Left ventricle myocardium inferior (tissue), 1 donor: Measurements from ENCODE around the gene PDE3B. TPM values are rescaled to one million over a fixed set of nuclear protein-coding genes. Genes with fewer than 3 reads are reported as not detected.

Experiments used
- DNase-seq: peaks from one replicate; pipeline ENCODE4 v3.0.0-alpha.2; 2020
- H3K27ac ChIP-seq: fragments of 200-600 bp; replicated peaks from 2 replicates; pipeline ENCODE4 v1.8.0; 2021
- H3K27me3 ChIP-seq: fragments of 200-600 bp; 2 replicates; pipeline ENCODE4 v1.8.0; 2021; ENCODE audit warnings: low read depth
- H3K36me3 ChIP-seq: fragments of 200-600 bp; 2 replicates; pipeline ENCODE4 v1.8.0; 2021
- H3K4me1 ChIP-seq: fragments of 200-600 bp; 2 replicates; pipeline ENCODE4 v1.8.0; 2021
- H3K4me3 ChIP-seq: fragments of 200-600 bp; 2 replicates; pipeline ENCODE4 v1.8.0; 2021; ENCODE audit warnings: mild to moderate bottlenecking, moderate library complexity
- H3K9me3 ChIP-seq: fragments of 200-600 bp; replicated peaks from 2 replicates; pipeline ENCODE4 v1.8.0; 2021
- intact Hi-C: fragments of 100-400 bp; cut with micrococcal nuclease; formaldehyde crosslinking; loops from one replicate; pipeline ENCODE4 v1.11.0; 2022
- total RNA-seq: library from RNA; stranded (reverse); fragmentation: NEBNext Ultra II Directional; extraction: Animal tissue kit (Norgen Biotek cat#: 25700); gene quantifications from one replicate; pipeline ENCODE4 v1.2.1, GENCODE V29; 2021
- TF ChIP-seq, protein P1 (sequence below): fragments of 200-600 bp; IDR thresholded peaks from 2 replicates; pipeline ENCODE4 v1.8.0; 2021; ENCODE audit warnings: antibody characterized with exemption, mild to moderate bottlenecking, borderline replicate concordance
- donor health status: DM: no; HTN: yes; CAD: no; lungs with severe emphysema.

The PDE3B gene
- total RNA-seq, 1 donor from 2014 or later, result 5.9 TPM

DNA sequence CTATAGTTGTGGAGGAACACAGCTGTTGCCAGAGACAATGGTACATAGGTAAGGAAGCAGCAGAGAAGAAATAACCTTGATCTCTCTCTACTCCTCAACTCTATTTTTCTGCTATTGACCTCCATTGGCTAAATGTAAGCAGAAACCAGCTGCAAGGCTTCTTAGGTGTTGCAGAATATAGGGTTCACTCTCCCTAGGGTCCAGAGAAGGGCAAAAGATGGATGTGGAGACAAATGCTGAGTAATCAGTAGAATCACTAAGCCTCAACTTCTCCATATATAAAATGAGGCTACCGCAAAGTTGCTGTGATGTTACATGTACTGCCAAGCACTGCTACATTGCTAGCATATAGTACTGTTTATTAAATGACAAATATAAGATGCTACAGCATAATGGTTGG is 120.6 kb downstream of the PDE3B start:
- no peaks in the 10 kb centered on the region for H3K27me3 ChIP-seq
- TF ChIP-seq, protein P1, sequence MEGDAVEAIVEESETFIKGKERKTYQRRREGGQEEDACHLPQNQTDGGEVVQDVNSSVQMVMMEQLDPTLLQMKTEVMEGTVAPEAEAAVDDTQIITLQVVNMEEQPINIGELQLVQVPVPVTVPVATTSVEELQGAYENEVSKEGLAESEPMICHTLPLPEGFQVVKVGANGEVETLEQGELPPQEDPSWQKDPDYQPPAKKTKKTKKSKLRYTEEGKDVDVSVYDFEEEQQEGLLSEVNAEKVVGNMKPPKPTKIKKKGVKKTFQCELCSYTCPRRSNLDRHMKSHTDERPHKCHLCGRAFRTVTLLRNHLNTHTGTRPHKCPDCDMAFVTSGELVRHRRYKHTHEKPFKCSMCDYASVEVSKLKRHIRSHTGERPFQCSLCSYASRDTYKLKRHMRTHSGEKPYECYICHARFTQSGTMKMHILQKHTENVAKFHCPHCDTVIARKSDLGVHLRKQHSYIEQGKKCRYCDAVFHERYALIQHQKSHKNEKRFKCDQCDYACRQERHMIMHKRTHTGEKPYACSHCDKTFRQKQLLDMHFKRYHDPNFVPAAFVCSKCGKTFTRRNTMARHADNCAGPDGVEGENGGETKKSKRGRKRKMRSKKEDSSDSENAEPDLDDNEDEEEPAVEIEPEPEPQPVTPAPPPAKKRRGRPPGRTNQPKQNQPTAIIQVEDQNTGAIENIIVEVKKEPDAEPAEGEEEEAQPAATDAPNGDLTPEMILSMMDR, result no peak
- H3K27ac ChIP-seq, result no peak overlapping the region
- H3K4me1 ChIP-seq, result no peaks in the 10 kb centered on the region
- no peaks in the 10 kb centered on the region for H3K9me3 ChIP-seq
- DNase-seq, result no peak
- no peak overlapping the region for H3K4me3 ChIP-seq
- intact Hi-C loops, result no loop called here
- H3K36me3 ChIP-seq, result no peaks in the 10 kb centered on the region

DNA sequence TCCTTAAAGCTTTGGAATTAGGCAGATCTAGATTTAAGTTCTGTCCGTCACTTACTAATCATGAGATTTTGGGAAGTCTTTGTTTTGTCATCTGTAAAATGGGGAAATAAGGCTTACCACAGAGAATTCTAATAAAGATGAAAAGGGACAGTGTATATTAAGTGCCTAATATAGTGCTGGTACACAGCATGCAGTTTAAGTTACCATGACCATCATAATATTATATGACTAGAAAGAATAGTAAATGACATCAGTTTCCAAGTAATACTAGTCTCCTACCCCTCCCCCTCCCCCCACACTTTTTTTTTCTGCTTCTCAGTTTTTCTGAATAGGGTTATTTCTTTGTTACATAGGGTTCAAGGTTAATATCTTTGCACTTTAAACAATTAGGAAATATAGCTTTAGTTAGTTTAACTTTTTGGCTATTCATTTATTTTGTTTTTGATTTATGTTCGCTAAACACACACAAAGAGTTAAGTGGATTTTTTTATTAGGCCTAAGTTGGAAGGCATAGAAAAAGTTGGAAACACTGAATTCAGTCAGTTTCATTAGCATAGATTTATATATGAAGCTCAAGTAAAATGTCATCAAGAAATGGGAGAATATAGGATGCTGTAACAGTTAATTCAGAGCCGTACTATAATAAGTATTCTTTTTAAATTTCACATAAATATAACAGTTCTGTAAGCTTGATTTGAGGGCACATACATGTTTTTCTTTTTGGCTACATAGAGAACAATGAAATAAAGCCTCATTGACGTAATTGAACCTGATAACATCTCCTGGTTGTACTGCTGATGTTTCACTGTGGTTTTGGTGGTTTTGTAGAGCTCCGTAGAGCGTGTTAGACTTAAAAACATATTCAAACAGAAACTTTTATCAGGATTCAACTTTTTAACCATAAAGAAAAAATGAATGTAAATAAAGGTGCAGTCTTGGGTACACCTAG is 121.2 kb downstream of the PDE3B start:
- TF ChIP-seq, protein P1, result no peak
- intact Hi-C loops, result no loop called here
- Histone ChIP-seq H3K4me3 (no peak overlapping the region), H3K36me3 (no peaks in the 10 kb centered on the region), H3K4me1 (no peaks in the 10 kb centered on the region), H3K27me3 (no peaks in the 10 kb centered on the region), H3K9me3 (no peaks in the 10 kb centered on the region), H3K27ac (no peak overlapping the region)
- DNase-seq, result no peak

DNA sequence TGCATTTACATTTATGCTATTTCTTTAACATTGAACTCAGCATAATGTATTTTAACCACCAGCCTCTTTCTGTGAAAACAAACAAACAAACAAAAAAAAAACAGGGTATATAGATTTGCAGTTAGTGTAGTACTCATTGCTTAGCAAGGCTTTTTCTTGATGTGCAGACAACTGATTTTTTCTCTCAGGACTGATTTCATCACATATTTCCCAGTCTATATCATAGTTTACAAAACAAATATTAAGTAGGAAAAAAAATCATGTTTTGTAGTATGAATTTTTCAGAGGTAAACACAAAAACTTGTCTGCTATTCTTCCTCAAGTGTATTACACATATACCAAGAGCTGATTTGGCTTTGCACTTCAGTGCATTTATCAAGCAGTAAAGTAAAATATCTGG is 123.0 kb downstream of the PDE3B start:
- intact Hi-C loops, result no loop called here
- Histone ChIP-seq H3K27me3 (no peaks in the 10 kb centered on the region), H3K4me1 (peaks cover 4% of the 10 kb centered on the region), H3K36me3 (no peaks in the 10 kb centered on the region), H3K9me3 (no peaks in the 10 kb centered on the region), H3K4me3 (no peak overlapping the region), H3K27ac (no peak overlapping the region)
- TF ChIP-seq, protein P1, result no peak
- no peak for DNase-seq

DNA sequence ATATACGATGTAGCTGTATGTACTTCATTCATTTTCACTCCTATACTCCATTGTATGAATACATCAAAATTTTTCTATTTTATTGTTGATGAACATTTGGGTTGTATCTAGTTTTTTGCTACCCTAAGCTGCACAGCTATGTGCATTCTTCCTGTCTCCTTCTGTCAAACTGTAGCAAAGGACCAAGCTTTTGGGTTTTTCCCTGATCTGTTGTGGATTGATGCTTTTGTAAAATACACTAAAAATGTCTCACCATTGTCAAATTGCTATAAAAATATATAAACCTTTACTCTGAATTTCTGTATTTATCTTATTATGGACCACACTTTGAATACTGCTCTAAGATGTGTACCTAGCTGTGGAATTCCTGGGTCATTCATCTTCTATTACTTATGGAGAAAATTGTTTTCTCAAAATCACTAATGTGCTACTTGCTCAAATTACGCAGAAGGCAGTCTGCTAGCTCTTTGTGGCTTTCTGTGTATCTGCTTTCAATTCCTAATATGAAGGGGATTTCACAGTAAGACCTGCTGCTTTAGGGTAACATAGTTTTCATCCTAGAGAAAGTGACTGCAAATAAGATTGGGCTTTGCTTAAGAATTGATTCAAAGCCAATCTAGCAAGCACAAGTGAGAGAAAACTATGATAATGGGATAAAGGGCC is 125.1 kb downstream of the PDE3B start:
- no peaks in the 10 kb centered on the region for H3K36me3 ChIP-seq
- no peaks in the 10 kb centered on the region for H3K27me3 ChIP-seq
- DNase-seq, result no peak
- peaks cover 4% of the 10 kb centered on the region for H3K4me1 ChIP-seq
- intact Hi-C loops, result no loop called here
- no peak overlapping the region for H3K4me3 ChIP-seq
- TF ChIP-seq, protein P1, result no peak
- H3K9me3 ChIP-seq, result no peaks in the 10 kb centered on the region
- H3K27ac ChIP-seq, result no peak overlapping the region

DNA sequence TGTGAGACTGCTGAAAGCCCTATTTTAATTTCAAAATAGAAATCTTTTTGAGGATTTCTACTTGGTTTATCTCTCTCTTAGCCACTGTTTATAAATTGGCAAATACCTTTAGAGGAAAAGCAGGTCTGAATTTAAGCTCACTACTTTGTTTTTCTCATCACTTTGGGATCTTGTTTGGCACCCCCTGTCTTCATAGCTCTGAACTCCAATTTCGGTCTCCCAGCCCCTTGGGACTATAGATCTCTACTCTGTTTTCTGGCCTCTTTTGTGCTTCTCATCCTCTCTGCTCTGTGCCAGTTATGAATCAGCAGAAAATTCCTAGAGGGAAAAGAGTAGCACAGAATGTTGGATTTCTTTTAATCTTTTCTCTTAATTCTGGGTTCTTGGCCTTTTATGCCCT is 130.2 kb downstream of the PDE3B start:
- Histone ChIP-seq H3K36me3 (no peaks in the 10 kb centered on the region), H3K4me1 (peaks cover 4% of the 10 kb centered on the region), H3K27ac (no peak overlapping the region), H3K9me3 (no peaks in the 10 kb centered on the region), H3K27me3 (no peaks in the 10 kb centered on the region), H3K4me3 (no peak overlapping the region)
- TF ChIP-seq, protein P1, result peak; percentile 23
- DNase-seq, result no peak
- intact Hi-C loops, result no loop called here
